WERI-Rb-1 (cell line): Measurements from ENCODE around the gene PRUNE2.

Source experiments
- DNase-seq: peaks from one replicate; pipeline ENCODE4 v3.0.0-alpha.2; 2020
- H3K27ac ChIP-seq: fragments of 250-450 bp; sonication (Bioruptor Pico); 2 replicates; pipeline ENCODE4 v1.5.1; 2020; ENCODE audit warnings: mild to moderate bottlenecking, moderate library complexity
- H3K27me3 ChIP-seq: fragments of 250-450 bp; sonication (Bioruptor Pico); 2 replicates; pipeline ENCODE4 v1.5.1; 2021; ENCODE audit warnings: mild to moderate bottlenecking, low read depth, moderate library complexity; ENCODE audit not compliant: insufficient read depth, severe bottlenecking
- H3K36me3 ChIP-seq: fragments of 250-450 bp; sonication (Bioruptor Pico); 2 replicates; pipeline ENCODE4 v1.5.1; 2020; ENCODE audit warnings: mild to moderate bottlenecking, moderate library complexity
- H3K4me3 ChIP-seq: 2 replicates; pipeline ENCODE4 v1.5.1; 2011; ENCODE audit warnings: low read depth, mild to moderate bottlenecking, control low read depth, low read length
- H3K9me3 ChIP-seq: fragments of 250-450 bp; sonication (Bioruptor Pico); 2 replicates; pipeline ENCODE4 v1.5.1; 2021; ENCODE audit warnings: mild to moderate bottlenecking, moderate library complexity; ENCODE audit not compliant: severe bottlenecking
- TF ChIP-seq, protein P1 (sequence below): IDR thresholded peaks from 2 replicates; pipeline ENCODE4 v1.5.1; 2011; ENCODE audit warnings: low read depth, mild to moderate bottlenecking, control low read depth, inconsistent platforms, low read length

PRUNE2 gene

DNA sequence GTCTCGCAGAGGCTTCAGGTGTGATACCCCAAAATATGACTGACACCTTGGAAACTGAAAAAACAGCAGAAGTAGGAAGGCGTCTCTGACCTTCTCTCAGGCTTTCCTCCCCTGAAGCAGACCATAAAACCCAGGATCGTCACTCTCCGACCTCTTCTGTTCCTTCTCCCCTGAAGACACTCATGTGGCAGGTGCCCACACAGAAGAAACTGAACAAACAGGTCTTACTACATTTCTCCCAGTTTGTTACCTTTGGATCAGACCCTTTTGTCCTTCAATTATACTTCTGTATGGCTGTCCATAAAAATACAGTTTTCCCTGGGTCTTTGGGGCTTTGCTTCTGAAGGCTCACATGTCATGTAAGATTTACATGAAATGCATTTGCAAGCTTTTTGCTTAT lies 10.3 kb upstream of the PRUNE2 start:
- Histone ChIP-seq H3K27ac (no peak overlapping the region), H3K27me3 (no peaks in the 10 kb centered on the region), H3K4me3 (no peak overlapping the region), H3K36me3 (no peaks in the 10 kb centered on the region), H3K9me3 (no peaks in the 10 kb centered on the region)
- TF ChIP-seq, protein P1, sequence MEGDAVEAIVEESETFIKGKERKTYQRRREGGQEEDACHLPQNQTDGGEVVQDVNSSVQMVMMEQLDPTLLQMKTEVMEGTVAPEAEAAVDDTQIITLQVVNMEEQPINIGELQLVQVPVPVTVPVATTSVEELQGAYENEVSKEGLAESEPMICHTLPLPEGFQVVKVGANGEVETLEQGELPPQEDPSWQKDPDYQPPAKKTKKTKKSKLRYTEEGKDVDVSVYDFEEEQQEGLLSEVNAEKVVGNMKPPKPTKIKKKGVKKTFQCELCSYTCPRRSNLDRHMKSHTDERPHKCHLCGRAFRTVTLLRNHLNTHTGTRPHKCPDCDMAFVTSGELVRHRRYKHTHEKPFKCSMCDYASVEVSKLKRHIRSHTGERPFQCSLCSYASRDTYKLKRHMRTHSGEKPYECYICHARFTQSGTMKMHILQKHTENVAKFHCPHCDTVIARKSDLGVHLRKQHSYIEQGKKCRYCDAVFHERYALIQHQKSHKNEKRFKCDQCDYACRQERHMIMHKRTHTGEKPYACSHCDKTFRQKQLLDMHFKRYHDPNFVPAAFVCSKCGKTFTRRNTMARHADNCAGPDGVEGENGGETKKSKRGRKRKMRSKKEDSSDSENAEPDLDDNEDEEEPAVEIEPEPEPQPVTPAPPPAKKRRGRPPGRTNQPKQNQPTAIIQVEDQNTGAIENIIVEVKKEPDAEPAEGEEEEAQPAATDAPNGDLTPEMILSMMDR, result no peak
- DNase-seq, result no peak

DNA sequence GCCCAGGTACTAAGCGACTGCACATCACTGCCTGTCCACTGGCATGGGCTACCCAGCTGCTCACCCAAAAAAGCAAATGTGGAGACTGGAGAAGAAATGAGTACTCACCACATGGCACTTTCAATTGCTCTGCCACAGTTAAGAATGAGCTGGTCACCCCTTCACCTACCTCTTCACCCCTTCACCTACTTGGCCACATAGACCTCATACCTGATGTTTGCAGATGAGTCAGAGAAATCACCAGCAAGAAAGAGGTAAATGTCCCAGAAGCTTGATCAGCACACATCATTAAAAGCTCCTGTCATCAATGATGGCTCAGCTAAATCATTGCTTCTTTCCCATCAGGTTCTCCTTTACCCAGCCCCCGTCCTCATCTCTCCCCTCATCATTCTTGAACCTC lies 7.6 kb upstream of the PRUNE2 start:
- H3K27ac ChIP-seq, result no peak overlapping the region

DNA sequence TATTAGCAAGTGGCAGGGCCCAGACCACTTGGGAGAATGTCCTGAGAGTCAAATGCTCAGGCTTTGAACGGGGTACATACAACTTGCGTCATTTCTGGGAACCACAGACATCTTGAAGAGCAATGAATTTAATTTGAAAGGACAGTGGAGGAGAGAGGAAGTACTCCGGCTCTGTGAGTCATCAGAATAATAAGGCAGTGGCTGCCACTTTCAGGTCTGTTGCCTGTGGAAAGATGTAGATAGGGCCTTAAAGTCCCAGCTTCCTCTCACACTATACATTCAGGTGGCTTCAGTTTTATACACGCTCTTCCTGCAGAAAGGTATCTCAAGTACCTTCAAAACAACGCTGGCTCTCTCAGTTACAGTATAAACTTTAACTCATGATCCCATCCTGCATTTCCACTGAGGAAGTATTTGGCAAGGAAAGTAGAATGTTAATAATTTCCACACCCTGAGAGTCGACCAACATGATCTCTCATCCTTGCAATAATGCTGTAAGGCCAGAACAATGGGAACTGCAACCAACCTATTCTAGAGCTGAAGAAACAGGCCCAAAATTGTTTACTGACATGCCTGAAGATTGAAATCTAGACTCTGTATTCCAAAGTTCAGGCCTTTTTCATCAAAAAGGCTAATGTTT lies 6.8 kb upstream of the PRUNE2 start:
- TF ChIP-seq, protein P1, result no peak

More for the DNA sequence above, 7.6 kb upstream of the PRUNE2 start:
- Histone ChIP-seq H3K36me3 (no peaks in the 10 kb centered on the region), H3K4me3 (no peak overlapping the region), H3K27me3 (no peaks in the 10 kb centered on the region), H3K9me3 (no peaks in the 10 kb centered on the region)
- TF ChIP-seq, protein P1, result no peak
- DNase-seq, result no peak

DNA sequence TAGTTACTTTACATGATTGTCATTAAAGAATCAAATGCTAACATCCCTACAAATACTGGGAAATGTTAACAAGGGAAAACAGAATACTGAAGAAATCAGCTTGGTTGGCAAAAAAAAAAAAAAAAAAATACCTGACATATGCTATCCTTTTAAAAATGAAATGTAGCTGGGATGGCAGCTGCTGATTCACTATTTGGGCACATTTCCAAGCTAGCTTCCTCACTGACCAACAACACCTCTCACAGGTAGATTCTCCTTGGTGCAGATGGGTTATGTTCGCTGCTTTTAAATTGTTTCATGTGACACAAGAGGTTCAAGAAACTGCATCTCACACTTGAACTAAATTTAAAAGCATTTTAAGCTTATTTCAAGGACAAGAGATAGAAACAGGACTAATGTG lies 6.1 kb upstream of the PRUNE2 start:
- Histone ChIP-seq H3K27ac (no peak overlapping the region), H3K36me3 (no peaks in the 10 kb centered on the region), H3K9me3 (no peaks in the 10 kb centered on the region), H3K27me3 (no peaks in the 10 kb centered on the region), H3K4me3 (no peak overlapping the region)
- TF ChIP-seq, protein P1, result no peak
- no peak for DNase-seq

More for the DNA sequence above, 6.8 kb upstream of the PRUNE2 start:
- DNase-seq, result no peak
- no peak overlapping the region for H3K27ac ChIP-seq
- H3K4me3 ChIP-seq, result no peak overlapping the region
- no peaks in the 10 kb centered on the region for H3K27me3 ChIP-seq
- no peaks in the 10 kb centered on the region for H3K9me3 ChIP-seq
- no peaks in the 10 kb centered on the region for H3K36me3 ChIP-seq

DNA sequence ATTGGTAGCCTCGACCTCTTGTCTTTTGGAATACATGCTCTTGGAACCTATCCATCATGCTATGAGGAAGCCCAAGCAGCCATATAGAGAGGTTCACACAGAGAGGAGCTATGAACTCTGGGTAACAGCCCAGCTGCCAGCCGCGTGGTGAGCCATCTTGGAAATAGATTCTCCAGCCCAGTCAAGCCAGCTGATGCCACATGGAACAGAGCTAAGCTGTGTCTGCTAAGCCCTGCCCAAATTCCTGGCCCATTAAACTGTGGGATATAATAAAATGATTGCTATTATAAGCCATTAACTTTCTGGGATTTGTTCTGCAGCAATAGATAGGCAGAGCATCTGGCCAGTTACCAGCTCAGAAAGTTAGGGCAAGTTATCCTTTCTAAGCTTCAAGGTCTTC lies 4.9 kb upstream of the PRUNE2 start:
- Histone ChIP-seq H3K36me3 (no peaks in the 10 kb centered on the region), H3K4me3 (no peak overlapping the region)

More for the DNA sequence above, 4.9 kb upstream of the PRUNE2 start:
- no peak for DNase-seq
- TF ChIP-seq, protein P1, result no peak
- Histone ChIP-seq H3K27me3 (no peaks in the 10 kb centered on the region), H3K27ac (no peak overlapping the region), H3K9me3 (no peaks in the 10 kb centered on the region)
